K562 (cell line): ENCODE measurements around the gene MTF1. TPM values are rescaled to one million over a fixed set of nuclear protein-coding genes. Genes with fewer than 3 reads are reported as not detected.

Experiments used
- ELF1 ChIP-seq: fragments of 200-800 bp; sonication (Bioruptor generic); IDR thresholded peaks from 2 replicates; pipeline ENCODE4 v1.6.1; 2016; ENCODE audit warnings: missing genetic modification characterization, missing compliant biosample characterization
- ETS2 ChIP-seq: IDR thresholded peaks from 2 replicates; pipeline ENCODE4 v1.6.1; 2016; ENCODE audit warnings: borderline replicate concordance, missing genetic modification characterization, mild to moderate bottlenecking, moderate library complexity, missing compliant biosample characterization; ENCODE audit not compliant: poor library complexity, severe bottlenecking
- EZH2 ChIP-seq: IDR thresholded peaks from 2 replicates; pipeline ENCODE4 v1.6.1; 2012; ENCODE audit warnings: low read depth, mild to moderate bottlenecking, inconsistent platforms, low read length, borderline replicate concordance
- FOSL1 ChIP-seq: fragments of 200-800 bp; sonication (Bioruptor generic); conservative IDR thresholded peaks from 2 replicates; pipeline ENCODE4 v1.6.1; 2016; ENCODE audit warnings: missing genetic modification characterization, missing compliant biosample characterization
- FOXO4 ChIP-seq: fragments of 450-650 bp; formaldehyde crosslinking; IDR thresholded peaks from 2 replicates; pipeline ENCODE4 v1.4.0; 2020; ENCODE audit warnings: mild to moderate bottlenecking, moderate library complexity
- GABPA ChIP-seq: fragments of 200-800 bp; sonication (Bioruptor generic); conservative IDR thresholded peaks from 2 replicates; pipeline ENCODE4 v1.6.1; 2016; ENCODE audit warnings: low read depth, missing genetic modification characterization, missing compliant biosample characterization
- HNRNPH1 ChIP-seq: fragments of 200-400 bp; formaldehyde crosslinking; optimal IDR thresholded peaks from 2 replicates; pipeline ENCODE3; 2017; ENCODE audit warnings: low read depth, mild to moderate bottlenecking, low read length, moderate library complexity
- MEF2A ChIP-seq: IDR thresholded peaks from 2 replicates; pipeline ENCODE4 v1.6.1; 2011; ENCODE audit warnings: low read depth, mild to moderate bottlenecking, low read length, moderate library complexity; ENCODE audit not compliant: control insufficient read depth
- POLR3G ChIP-seq: IDR thresholded peaks from 2 replicates; pipeline ENCODE4 v1.6.1; 2011; ENCODE audit not compliant: insufficient read length, insufficient replicate concordance; ENCODE audit errors: extremely low read depth
- PPARD ChIP-seq: fragments of 250-450 bp; sonication (Bioruptor Pico); IDR thresholded peaks from 2 replicates; pipeline ENCODE4 v1.8.0; 2022; ENCODE audit warnings: inconsistent platforms, mild to moderate bottlenecking, moderate library complexity
- PRMT5 ChIP-seq: sonication (generic); formaldehyde crosslinking; IDR thresholded peaks from 2 replicates; pipeline ENCODE4 v1.5.0; 2020; ENCODE audit warnings: missing genetic modification reagents
- PTRF ChIP-seq: fragments of 450-650 bp; IDR thresholded peaks from 2 replicates; pipeline ENCODE4 v1.6.1; 2016; ENCODE audit warnings: mild to moderate bottlenecking, missing genetic modification characterization, missing compliant biosample characterization
- STAT6 ChIP-seq: sonication (generic); formaldehyde crosslinking; IDR thresholded peaks from 2 replicates; pipeline ENCODE4 v1.8.1; 2023; ENCODE audit warnings: mild to moderate bottlenecking, missing genetic modification reagents
- UBTF ChIP-seq, 2 experiments: IDR thresholded peaks; 2 replicates each; pipeline ENCODE4 v1.6.1; 2012; ENCODE audit warnings: improper control_type of control experiment in 2 of 2, low read depth in 2 of 2, low read length in 2 of 2, borderline replicate concordance in 1 of 2
- ZNF512 ChIP-seq: IDR thresholded peaks from 2 replicates; pipeline ENCODE4 v1.6.1; 2016; ENCODE audit warnings: missing genetic modification characterization, missing compliant biosample characterization
- ZNF561 ChIP-seq: fragments of 450-650 bp; formaldehyde crosslinking; conservative IDR thresholded peaks from 2 replicates; pipeline ENCODE4 v1.4.0; 2020; ENCODE audit warnings: mild to moderate bottlenecking, moderate library complexity
- polyA plus RNA-seq, 8 experiments: library from polyadenylated mRNA; depleted of rRNA in 4 of 8; stranded (reverse) in 5 of 8; unstranded in 3 of 8; fragments of >200 nt; fragmentation: Nextera tagmentation in 2 of 8; fragmentation: Illumina TruSeq in 1 of 8; extraction: Ambion mirVana in 2 of 8; extraction: Trizol in 1 of 8; gene quantifications; 2 replicates each; pipeline versions ENCODE4 v1.2.1 to v1.2.3, GENCODE V29; 2011 to 2014; ENCODE audit warnings: inconsistent platforms in 1 of 8, missing spikeins in 1 of 8
- total RNA-seq, 7 experiments: library from RNA; depleted of rRNA in 6 of 7; stranded (reverse); fragments of >200 nt in 6 of 7; fragmentation: Illumina TruSeq in 2 of 7; extraction: Trizol in 2 of 7; gene quantifications; 2 replicates each; pipeline versions ENCODE4 v1.2.1 to v1.2.3, GENCODE V29; 2011 to 2021; ENCODE audit warnings: low replicate concordance in 1 of 7
- TF ChIP-seq, protein P1 (sequence below): fragments of 450-650 bp; IDR thresholded peaks from 2 replicates; pipeline ENCODE4 v1.6.1; 2014; ENCODE audit warnings: low read depth, mild to moderate bottlenecking, moderate library complexity, borderline replicate concordance

MTF1 gene
- total and polyA plus RNA-seq, 9 of the 15 experiments (the other 6 are each of a cell fraction or from before 2014, with no cell fraction given) = 1.1 to 12.2 (median 4.3) TPM

DNA sequence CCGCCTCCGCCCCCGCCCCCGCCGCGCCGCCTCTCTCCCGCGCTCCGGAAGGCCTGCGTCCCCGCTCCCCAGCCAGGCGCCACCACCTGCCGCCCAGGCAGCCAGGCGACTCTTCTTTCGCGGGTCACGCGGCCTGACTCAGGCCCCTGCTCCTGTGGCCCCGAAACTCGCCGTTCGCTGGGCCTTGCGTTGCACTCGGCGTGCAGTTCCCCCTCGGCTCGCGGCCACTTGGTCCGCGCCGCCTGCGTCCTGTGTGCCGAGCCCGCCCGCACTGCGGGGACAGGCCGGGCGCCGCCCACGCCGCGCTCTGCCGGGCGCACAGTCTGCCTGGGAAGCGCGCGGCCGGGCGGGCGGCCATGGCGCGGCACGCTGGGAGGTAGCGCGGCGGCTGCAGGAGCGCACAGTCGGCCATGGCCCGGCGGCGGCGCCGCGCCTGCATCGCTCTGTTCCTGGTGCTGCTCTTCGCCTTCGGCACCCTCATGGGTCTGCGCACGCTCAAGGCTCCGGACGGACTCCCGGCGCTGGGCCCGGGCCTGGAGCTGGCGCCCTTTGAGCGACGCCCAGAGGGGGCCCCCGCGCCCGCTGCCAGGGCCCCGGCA lies 65.5 kb downstream of the MTF1 start, which contains the start of gene MANEAL (continued):
- TF ChIP-seq UBTF (IDR thresholded peaks at IDR 0.05; ENCODE audit: borderline replicate concordance in 1 of 2, low read depth in 2 of 2, low read length in 2 of 2) (peak in 1 of 2 experiments; percentile 83; a peak in 2 of 4 replicates), EZH2 (no peak), MEF2A (no peak), GABPA (tag) (no peak), FOXO4 (no peak), ZNF512 (no peak), ETS2 (tag) (no peak), PRMT5 (CRISPR knock-in tag) (no peak), STAT6 (CRISPR knock-in tag) (no peak), ELF1 (no peak), HNRNPH1 (no peak), PPARD (no peak), PTRF (tag) (no peak), FOSL1 (tag) (no peak), POLR3G (no peak), ZNF561 (CRISPR knock-in tag) (no peak)
- TF ChIP-seq, protein P1, sequence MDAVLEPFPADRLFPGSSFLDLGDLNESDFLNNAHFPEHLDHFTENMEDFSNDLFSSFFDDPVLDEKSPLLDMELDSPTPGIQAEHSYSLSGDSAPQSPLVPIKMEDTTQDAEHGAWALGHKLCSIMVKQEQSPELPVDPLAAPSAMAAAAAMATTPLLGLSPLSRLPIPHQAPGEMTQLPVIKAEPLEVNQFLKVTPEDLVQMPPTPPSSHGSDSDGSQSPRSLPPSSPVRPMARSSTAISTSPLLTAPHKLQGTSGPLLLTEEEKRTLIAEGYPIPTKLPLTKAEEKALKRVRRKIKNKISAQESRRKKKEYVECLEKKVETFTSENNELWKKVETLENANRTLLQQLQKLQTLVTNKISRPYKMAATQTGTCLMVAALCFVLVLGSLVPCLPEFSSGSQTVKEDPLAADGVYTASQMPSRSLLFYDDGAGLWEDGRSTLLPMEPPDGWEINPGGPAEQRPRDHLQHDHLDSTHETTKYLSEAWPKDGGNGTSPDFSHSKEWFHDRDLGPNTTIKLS = peak; percentile 42; the same call in 1 of the 2 replicates
